ENCODE results near the gene SLC25A31.
A peak's percentile ranks its signal among the peaks of the same experiment; 100 is the strongest.

The SLC25A31 gene

DNA sequence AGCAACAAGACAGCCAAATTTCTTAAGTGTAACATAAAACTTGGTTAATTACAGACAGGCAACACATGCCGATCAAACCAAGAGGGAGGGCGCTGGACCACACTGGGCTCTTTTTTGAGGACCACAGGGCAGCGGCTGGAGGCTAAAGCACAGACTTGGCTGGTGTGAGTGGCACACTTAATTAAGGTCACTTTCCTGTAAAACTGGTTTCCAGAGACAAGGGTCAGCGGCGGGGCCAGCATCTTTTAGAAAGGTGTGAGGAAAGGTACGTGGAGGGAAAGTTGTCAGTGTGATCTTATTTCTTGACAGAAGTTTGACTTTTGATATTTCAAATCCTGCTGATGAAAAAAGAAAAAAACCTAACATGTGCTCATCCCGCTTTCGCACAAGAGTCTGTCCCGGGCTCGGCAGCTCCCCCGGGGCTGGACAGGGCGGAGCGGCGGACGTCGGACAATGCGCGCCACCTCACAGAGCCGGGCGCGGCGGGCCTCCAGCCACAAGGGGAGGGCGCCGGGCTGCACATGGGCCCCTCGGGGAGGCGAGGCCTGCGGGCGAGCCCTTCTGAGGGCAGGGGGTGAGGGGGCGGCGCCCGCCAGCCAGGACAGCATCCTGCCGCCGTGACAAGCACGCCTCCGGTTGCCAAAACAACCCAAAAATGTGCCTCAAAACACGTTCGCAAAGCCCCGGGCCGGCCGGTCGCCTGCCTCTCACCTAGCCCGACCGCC lies 51.3 kb downstream of the SLC25A31 start:
- DNase-seq (ENCODE audit: low spot score) = peak; percentile 10

DNA sequence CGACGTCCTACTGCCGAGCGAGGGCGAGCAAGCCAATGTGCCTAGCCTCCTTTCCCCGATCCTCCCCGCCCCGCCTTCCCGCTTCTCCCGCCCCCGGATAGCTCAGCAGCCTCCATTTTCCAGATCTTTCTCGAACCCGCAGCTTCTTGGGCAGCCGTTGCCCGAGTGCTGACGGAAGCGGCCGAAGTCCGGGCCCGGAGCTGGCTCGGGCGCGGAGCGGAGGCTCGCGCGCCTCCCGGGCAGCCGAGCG lies 51.8 kb downstream of the SLC25A31 start:
- TF ChIP-seq, protein P1, sequence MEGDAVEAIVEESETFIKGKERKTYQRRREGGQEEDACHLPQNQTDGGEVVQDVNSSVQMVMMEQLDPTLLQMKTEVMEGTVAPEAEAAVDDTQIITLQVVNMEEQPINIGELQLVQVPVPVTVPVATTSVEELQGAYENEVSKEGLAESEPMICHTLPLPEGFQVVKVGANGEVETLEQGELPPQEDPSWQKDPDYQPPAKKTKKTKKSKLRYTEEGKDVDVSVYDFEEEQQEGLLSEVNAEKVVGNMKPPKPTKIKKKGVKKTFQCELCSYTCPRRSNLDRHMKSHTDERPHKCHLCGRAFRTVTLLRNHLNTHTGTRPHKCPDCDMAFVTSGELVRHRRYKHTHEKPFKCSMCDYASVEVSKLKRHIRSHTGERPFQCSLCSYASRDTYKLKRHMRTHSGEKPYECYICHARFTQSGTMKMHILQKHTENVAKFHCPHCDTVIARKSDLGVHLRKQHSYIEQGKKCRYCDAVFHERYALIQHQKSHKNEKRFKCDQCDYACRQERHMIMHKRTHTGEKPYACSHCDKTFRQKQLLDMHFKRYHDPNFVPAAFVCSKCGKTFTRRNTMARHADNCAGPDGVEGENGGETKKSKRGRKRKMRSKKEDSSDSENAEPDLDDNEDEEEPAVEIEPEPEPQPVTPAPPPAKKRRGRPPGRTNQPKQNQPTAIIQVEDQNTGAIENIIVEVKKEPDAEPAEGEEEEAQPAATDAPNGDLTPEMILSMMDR (IDR thresholded peaks at IDR 0.05; ENCODE audit: borderline replicate concordance, control extremely low read depth, extremely low read depth, insufficient read depth, missing control alignments) = no peak
- in situ Hi-C loops (cut with MboI; ENCODE audit: low sequenced_read_pairs, unreplicated experiment) = no loop called here
- DNase-seq (ENCODE audit: low spot score) = peak; percentile 95

More for the DNA sequence above, 51.3 kb downstream of the SLC25A31 start:
- TF ChIP-seq, protein P1 (IDR thresholded peaks at IDR 0.05; ENCODE audit: borderline replicate concordance, control extremely low read depth, extremely low read depth, insufficient read depth, missing control alignments) = no peak
- in situ Hi-C loops (cut with MboI; ENCODE audit: low sequenced_read_pairs, unreplicated experiment) = no loop called here

DNA sequence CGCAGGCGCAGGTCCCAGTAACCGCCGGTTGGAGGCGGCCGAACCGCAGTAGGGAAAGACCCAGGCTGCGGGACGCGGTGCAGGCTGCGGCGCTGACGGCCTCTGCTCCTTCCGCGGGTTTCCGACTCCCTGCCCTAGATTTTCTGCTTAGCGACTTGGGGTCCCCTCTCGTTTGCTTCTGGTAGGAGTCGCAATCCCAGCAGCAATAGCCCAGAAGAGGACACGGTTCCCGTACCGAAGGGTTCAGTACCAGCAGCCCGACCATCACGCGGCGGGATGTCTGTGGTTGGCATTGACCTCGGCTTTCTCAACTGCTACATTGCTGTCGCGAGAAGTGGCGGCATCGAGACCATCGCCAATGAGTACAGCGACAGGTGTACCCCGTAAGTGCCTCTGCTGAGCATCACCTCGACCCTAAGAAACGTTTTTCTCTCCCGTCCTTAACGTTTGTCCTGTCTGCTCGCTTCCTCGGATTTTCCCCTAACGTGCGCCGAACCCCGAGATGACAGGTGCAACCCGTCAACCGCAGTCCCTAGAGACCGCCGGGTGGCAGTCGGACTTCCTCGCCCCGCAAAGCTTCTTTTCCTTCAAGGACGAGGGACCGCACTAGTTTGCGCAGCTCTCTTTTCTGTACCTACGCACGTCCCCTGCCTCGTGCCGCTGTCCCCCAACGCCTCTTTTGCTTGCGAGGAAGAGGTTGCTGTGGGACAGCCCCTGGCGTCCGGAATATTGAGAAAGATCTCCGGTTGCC lies 52.2 kb downstream of the SLC25A31 start, which contains the start of gene HSPA4L:
Gene HSPA4L, plus strand, starts transcription at position 48 of the 751 bp plus-strand sequence. Its CDS starts 229 bp downstream, at position 277.
- TF ChIP-seq, protein P1 (IDR thresholded peaks at IDR 0.05; ENCODE audit: borderline replicate concordance, control extremely low read depth, extremely low read depth, insufficient read depth, missing control alignments) = peak; percentile 8
- in situ Hi-C loops (cut with MboI; ENCODE audit: low sequenced_read_pairs, unreplicated experiment) = no loop called here
- peak; percentile 65 for DNase-seq (ENCODE audit: low spot score)

DNA sequence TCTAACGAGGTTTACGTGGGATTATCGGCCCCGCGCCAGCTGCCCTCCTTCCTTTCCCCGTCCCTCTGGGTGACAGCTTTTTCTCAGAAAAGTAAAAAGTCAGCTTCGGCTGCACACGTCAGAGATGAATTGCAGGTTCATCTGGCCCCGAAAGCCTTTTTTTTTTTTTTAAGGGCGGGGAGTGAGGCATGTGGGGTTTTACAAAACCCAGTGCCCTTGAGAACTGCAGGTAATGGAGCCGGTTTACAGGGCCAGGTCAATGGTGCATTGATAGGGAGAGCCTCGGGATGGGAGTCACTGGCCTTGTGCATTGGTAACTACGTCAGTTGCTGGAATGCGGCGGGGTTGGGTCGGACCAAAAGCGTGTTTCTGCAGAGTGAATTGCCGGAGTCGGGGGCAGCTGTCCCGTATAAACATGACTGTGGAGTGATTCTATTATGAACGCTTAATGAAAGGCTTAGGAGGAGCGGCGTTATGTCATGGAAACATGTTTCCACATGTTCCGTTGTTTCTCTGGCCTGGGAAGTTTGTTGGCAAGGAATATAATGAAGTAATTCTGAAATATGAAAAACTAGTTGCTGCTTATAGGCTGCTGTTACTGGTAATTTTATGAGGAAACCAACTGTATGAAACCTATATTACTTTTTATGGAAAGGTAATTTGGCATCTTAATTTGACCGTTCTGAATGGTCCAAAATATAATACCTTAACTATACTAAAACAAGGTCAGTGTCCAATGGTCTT lies 53.0 kb downstream of the SLC25A31 start:
- TF ChIP-seq, protein P1 (IDR thresholded peaks at IDR 0.05; ENCODE audit: borderline replicate concordance, control extremely low read depth, extremely low read depth, insufficient read depth, missing control alignments) = no peak
- no peak for DNase-seq (ENCODE audit: low spot score)
- in situ Hi-C loops (cut with MboI; ENCODE audit: low sequenced_read_pairs, unreplicated experiment) = no loop called here

DNA sequence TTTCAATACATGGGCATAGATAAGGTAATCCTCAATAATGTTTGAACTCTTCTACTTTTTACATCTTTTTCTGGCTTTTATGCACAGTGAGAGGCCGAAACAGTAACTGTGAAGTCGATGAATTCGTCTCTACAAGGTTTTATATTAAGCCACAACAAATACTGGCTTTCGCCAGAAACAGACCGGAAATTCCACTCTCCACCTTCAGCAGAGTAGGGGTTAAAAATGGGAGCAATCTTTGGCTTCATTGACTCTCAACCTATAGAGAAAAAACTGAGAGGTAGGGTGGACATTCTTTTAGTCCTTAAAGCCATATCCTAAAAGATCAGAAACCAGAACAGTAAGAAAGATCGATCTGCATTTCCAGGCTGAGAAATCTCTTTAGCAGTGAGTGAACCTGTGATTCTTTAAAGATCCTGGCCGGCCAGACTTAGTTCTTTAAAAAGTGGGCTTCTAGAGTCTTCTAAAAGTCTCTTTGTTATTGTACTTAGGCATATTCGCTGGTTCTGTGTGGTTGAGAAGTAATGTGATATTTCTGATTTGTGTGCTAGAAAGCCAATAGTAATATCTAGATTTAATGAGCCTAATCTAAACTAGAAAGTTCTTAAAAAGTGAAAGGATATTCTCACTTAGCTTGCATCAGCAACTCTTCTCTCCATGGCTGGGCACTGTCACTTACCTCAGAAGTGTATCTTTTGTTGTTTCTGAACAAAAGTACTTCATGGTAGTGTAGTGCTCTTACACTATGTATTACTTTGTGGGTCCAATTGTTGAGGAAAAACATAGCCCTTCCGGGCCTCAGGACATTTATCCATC lies 54.0 kb downstream of the SLC25A31 start:
- in situ Hi-C loops (cut with MboI; ENCODE audit: low sequenced_read_pairs, unreplicated experiment) = no loop called here
- TF ChIP-seq, protein P1 (IDR thresholded peaks at IDR 0.05; ENCODE audit: borderline replicate concordance, control extremely low read depth, extremely low read depth, insufficient read depth, missing control alignments) = no peak
- peak; percentile 24 for DNase-seq (ENCODE audit: low spot score)

DNA sequence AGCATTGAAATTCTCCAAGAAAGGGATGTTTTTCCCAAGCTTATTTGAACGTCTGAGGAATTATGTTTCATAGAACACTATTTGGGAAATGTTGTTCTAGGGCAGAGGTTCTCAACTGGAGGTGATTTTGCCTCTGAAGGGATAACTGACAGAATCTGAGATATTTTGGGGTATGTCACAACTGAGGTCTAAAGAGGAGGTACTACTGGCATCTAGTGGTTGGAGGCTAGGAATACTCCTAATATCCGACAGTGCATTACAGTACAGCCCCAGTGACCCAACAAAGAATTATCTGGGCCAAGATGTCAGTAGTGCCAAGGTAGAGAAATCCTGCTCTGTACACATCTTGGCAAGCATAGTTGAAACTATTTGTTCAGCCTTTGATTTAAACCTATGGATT lies 58.3 kb downstream of the SLC25A31 start:
- in situ Hi-C loops (cut with MboI; ENCODE audit: low sequenced_read_pairs, unreplicated experiment) = no loop called here
- TF ChIP-seq, protein P1 (IDR thresholded peaks at IDR 0.05; ENCODE audit: borderline replicate concordance, control extremely low read depth, extremely low read depth, insufficient read depth, missing control alignments) = no peak
- DNase-seq (ENCODE audit: low spot score) = no peak

Measured in GM13976 (cell line).